Measurements from ENCODE around the gene SNRK.

The SNRK gene

DNA sequence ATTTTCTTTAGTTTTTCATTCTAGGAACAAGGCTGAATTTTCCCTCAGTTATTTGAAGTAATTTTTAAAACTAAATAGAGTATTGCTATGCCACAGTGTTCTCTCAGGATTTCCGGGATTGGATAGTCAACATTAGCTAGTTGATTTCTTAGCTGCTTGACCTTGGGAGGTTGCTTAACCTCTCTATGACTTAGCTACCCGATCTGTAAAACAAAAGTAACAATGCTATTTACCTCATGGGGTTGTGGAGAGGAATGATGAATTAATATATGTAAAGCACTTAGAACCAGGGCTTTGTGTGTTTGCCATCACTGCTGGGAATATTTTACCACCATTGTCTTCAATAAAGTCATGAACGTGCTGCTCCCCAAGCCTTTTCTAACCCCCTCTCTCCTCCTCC is 57.5 kb downstream of the SNRK start:
- Histone ChIP-seq H3K9me3 (ENCODE audit: control insufficient read depth, low read length) (no peaks in the 10 kb centered on the region), H3K27me3 (ENCODE audit: control insufficient read depth, insufficient read depth, low read length, poor library complexity, severe bottlenecking) (no peaks in the 10 kb centered on the region), H3K4me3 (ENCODE audit: insufficient read depth, low read depth, low read length) (no peak overlapping the region), H3K36me3 (ENCODE audit: control insufficient read depth, insufficient read depth, low read length) (peaks cover 8% of the 10 kb centered on the region), H3K27ac (ENCODE audit: insufficient read depth, low read depth, low read length, poor library complexity, severe bottlenecking) (no peak overlapping the region), H3K4me1 (ENCODE audit: control insufficient read depth, insufficient read depth, low read length) (no peaks in the 10 kb centered on the region)
- 74 to 85% methylated on average over 2 to 3 of the region's 3 CpGs for WGBS, 2 experiments

DNA sequence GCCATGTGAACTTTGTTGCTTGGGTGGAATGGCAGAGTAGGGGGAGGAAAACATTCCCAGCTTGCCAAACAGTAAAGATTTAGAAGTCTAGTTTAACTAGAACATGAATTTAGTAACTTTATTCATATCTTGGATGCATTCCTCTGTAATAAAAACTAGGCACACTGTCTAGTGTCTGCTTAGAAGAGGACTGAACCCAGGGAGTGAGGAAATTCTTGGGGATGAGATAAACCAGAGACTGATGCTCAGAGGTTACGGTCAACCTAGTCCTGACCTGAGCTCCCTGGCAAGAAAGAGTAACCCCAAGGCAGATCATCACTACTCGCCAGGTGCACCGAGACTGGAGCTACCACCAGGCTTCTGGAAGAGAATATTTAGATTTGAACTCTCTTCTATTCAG is 58.2 kb downstream of the SNRK start:
- no peak overlapping the region for H3K4me3 ChIP-seq (ENCODE audit: insufficient read depth, low read depth, low read length)
- H3K36me3 ChIP-seq (ENCODE audit: control insufficient read depth, insufficient read depth, low read length), result peaks cover 8% of the 10 kb centered on the region
- no peaks in the 10 kb centered on the region for H3K9me3 ChIP-seq (ENCODE audit: control insufficient read depth, low read length)
- H3K27me3 ChIP-seq (ENCODE audit: control insufficient read depth, insufficient read depth, low read length, poor library complexity, severe bottlenecking), result no peaks in the 10 kb centered on the region
- WGBS, 2 experiments, result 91 to 98% methylated on average over 3 of the region's 3 CpGs
- no peaks in the 10 kb centered on the region for H3K4me1 ChIP-seq (ENCODE audit: control insufficient read depth, insufficient read depth, low read length)
- no peak overlapping the region for H3K27ac ChIP-seq (ENCODE audit: insufficient read depth, low read depth, low read length, poor library complexity, severe bottlenecking)

DNA sequence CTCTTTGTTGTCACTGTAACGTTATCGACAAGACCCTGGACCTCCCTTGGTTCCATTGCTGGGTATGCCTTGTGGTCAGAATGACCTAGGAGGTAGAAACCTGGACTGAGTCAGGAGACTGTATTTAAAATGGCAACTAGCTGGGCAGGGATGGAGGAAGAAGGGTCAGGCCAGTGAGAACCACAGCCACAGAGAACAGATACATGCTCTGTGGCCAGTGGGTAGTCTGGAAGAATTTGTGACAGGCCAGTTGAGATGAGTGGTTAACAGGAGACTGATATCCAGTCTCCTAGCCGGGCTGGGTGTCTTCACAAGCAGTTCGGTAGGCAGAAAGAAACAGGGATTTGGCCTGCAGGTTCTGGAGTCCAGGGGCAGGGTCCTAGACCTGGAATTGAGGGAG is 58.9 kb downstream of the SNRK start:
- Histone ChIP-seq H3K4me1 (ENCODE audit: control insufficient read depth, insufficient read depth, low read length) (no peaks in the 10 kb centered on the region), H3K4me3 (ENCODE audit: insufficient read depth, low read depth, low read length) (no peak overlapping the region), H3K27ac (ENCODE audit: insufficient read depth, low read depth, low read length, poor library complexity, severe bottlenecking) (no peak overlapping the region), H3K36me3 (ENCODE audit: control insufficient read depth, insufficient read depth, low read length) (peaks cover 8% of the 10 kb centered on the region), H3K27me3 (ENCODE audit: control insufficient read depth, insufficient read depth, low read length, poor library complexity, severe bottlenecking) (no peaks in the 10 kb centered on the region), H3K9me3 (ENCODE audit: control insufficient read depth, low read length) (no peaks in the 10 kb centered on the region)
- WGBS, 2 experiments, result 96 to 97% methylated on average over 4 of the region's 4 CpGs

DNA sequence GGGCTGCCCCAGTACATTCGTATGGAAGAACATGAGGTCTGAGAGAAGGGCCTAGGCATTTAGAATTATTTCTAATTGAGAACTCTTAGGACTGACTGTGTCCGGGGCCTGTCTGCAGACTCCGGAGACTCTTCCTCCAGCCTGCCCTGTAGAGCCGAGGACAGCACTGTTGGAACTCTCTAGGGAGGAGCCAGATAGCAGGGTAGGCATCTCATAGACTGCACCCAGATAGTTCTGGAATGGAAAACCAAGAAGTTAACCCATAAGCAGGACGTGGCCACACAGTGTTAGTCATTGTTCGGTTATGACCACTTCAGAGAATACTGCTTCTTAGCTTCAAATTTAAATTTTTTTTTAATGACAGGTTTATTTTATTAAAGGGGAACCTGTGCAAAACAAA is 59.5 kb downstream of the SNRK start:
- Histone ChIP-seq H3K4me3 (ENCODE audit: insufficient read depth, low read depth, low read length) (no peak overlapping the region), H3K4me1 (ENCODE audit: control insufficient read depth, insufficient read depth, low read length) (no peaks in the 10 kb centered on the region), H3K27ac (ENCODE audit: insufficient read depth, low read depth, low read length, poor library complexity, severe bottlenecking) (no peak overlapping the region), H3K27me3 (ENCODE audit: control insufficient read depth, insufficient read depth, low read length, poor library complexity, severe bottlenecking) (no peaks in the 10 kb centered on the region), H3K36me3 (ENCODE audit: control insufficient read depth, insufficient read depth, low read length) (peaks cover 8% of the 10 kb centered on the region), H3K9me3 (ENCODE audit: control insufficient read depth, low read length) (no peaks in the 10 kb centered on the region)
- 91 to 95% methylated on average over 6 of the region's 6 CpGs for WGBS, 2 experiments

DNA sequence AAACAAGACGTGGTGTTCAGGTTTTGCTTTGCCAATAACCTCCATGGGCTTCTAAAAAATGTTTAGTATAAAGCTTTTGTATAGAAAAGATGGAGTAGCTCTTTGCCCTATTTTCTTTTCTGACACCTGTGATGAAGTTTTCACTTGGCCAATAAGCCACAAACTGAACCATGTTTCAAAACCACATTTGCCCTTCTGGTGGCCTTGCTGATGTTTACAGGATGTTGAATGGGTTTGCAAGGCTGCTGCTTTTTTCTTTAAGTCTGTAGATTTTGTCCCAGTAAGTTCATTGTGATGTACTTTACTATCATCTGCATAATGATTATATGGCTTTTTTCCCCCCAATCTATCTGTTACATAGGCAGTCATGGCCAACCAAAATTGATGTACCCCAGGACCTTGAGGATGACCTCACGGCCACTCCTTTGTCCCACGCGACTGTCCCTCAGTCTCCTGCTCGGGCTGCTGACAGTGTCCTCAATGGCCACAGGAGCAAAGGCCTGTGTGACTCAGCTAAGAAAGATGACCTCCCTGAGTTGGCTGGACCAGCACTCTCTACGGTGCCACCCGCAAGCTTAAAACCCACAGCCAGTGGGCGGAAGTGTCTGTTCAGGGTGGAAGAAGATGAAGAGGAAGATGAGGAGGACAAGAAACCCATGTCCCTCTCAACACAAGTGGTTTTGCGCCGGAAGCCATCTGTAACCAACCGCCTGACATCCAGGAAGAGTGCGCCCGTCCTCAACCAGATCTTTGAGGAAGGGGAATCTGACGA is 60.8 kb downstream of the SNRK start:
- no peak overlapping the region for H3K27ac ChIP-seq (ENCODE audit: insufficient read depth, low read depth, low read length, poor library complexity, severe bottlenecking)
- no peaks in the 10 kb centered on the region for H3K9me3 ChIP-seq (ENCODE audit: control insufficient read depth, low read length)
- H3K36me3 ChIP-seq (ENCODE audit: control insufficient read depth, insufficient read depth, low read length), result peaks cover 8% of the 10 kb centered on the region
- WGBS, 2 experiments, result 95 to 96% methylated on average over 14 of the region's 14 CpGs
- H3K4me1 ChIP-seq (ENCODE audit: control insufficient read depth, insufficient read depth, low read length), result no peaks in the 10 kb centered on the region
- H3K27me3 ChIP-seq (ENCODE audit: control insufficient read depth, insufficient read depth, low read length, poor library complexity, severe bottlenecking), result no peaks in the 10 kb centered on the region
- H3K4me3 ChIP-seq (ENCODE audit: insufficient read depth, low read depth, low read length), result no peak overlapping the region

DNA sequence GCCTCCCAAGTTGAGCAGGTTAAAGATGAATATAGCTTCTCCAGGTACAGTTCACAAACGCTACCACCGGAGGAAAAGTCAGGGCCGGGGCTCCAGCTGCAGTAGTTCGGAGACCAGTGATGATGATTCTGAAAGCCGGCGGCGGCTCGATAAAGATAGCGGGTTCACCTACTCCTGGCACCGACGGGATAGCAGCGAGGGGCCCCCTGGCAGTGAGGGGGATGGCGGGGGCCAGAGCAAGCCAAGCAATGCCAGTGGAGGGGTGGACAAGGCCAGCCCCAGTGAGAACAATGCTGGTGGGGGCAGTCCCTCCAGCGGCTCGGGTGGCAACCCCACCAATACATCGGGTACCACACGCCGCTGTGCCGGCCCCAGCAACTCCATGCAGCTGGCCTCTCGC is 61.4 kb downstream of the SNRK start:
- peaks cover 8% of the 10 kb centered on the region for H3K36me3 ChIP-seq (ENCODE audit: control insufficient read depth, insufficient read depth, low read length)

DNA sequence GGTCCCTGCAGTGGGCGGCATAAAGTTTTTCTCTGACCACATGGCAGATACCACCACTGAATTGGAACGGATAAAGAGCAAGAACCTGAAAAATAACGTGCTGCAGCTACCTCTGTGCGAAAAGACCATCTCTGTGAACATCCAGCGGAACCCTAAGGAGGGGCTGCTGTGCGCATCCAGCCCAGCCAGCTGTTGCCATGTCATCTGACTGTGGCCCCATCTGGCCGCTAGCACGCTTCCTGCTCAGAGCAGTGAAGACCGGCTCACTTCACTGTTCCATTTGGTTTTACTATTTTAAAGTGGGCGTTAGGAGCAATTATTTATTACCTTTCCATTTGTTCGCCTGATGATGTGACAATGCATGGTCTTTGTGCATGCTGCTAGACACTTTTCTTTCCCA is 62.0 kb downstream of the SNRK start:
- H3K36me3 ChIP-seq (ENCODE audit: control insufficient read depth, insufficient read depth, low read length), result peaks cover 8% of the 10 kb centered on the region
- no peaks in the 10 kb centered on the region for H3K27me3 ChIP-seq (ENCODE audit: control insufficient read depth, insufficient read depth, low read length, poor library complexity, severe bottlenecking)
- no peaks in the 10 kb centered on the region for H3K4me1 ChIP-seq (ENCODE audit: control insufficient read depth, insufficient read depth, low read length)
- H3K4me3 ChIP-seq (ENCODE audit: insufficient read depth, low read depth, low read length), result no peak overlapping the region
- no peak overlapping the region for H3K27ac ChIP-seq (ENCODE audit: insufficient read depth, low read depth, low read length, poor library complexity, severe bottlenecking)
- no peaks in the 10 kb centered on the region for H3K9me3 ChIP-seq (ENCODE audit: control insufficient read depth, low read length)
- WGBS, 2 experiments, result 93 to 95% methylated on average over 11 of the region's 11 CpGs

More for the DNA sequence above, 61.4 kb downstream of the SNRK start:
- Histone ChIP-seq H3K27ac (ENCODE audit: insufficient read depth, low read depth, low read length, poor library complexity, severe bottlenecking) (no peak overlapping the region), H3K9me3 (ENCODE audit: control insufficient read depth, low read length) (no peaks in the 10 kb centered on the region), H3K4me1 (ENCODE audit: control insufficient read depth, insufficient read depth, low read length) (no peaks in the 10 kb centered on the region), H3K4me3 (ENCODE audit: insufficient read depth, low read depth, low read length) (no peak overlapping the region), H3K27me3 (ENCODE audit: control insufficient read depth, insufficient read depth, low read length, poor library complexity, severe bottlenecking) (no peaks in the 10 kb centered on the region)
- WGBS, 2 experiments, result 97 to 98% methylated on average over 20 of the region's 20 CpGs

DNA sequence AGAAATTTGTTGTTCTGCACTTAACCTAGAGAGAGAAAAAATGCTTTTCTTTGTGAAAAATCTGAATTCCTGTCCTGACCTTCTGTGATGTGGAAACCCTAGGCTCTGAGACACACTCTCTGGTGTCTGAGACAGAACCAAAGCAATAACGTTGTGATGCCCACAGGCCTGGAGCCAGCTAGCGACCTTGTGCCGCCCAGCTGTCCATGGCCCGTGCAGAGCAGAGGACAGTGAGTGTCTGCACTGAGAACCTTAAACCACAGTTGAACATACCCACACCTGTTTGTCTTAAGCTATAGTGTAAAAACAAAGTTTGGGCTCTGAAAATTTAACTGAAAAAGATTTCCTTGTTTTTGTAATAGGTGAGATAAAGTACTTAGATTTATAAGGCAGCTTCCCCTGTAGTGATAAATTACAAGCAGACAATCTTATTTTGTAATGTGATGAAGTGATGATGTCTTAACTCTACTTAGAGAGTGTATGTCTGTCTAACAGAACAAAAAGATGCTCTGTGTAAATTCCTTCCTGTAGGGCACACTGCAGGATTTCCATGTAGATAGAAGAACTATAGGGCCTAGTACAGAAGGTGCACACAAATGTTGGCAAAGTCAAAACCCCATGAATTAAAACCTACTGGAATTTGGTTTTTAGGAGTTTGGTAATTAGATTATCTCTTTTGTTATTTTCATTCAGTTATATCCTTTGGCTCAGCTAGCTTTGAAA is 62.7 kb downstream of the SNRK start:
- Histone ChIP-seq H3K4me3 (ENCODE audit: insufficient read depth, low read depth, low read length) (no peak overlapping the region), H3K36me3 (ENCODE audit: control insufficient read depth, insufficient read depth, low read length) (peaks cover 8% of the 10 kb centered on the region), H3K9me3 (ENCODE audit: control insufficient read depth, low read length) (no peaks in the 10 kb centered on the region), H3K27me3 (ENCODE audit: control insufficient read depth, insufficient read depth, low read length, poor library complexity, severe bottlenecking) (no peaks in the 10 kb centered on the region), H3K4me1 (ENCODE audit: control insufficient read depth, insufficient read depth, low read length) (no peaks in the 10 kb centered on the region), H3K27ac (ENCODE audit: insufficient read depth, low read depth, low read length, poor library complexity, severe bottlenecking) (no peak overlapping the region)
- 95% methylated on average over 4 of the region's 4 CpGs for WGBS, 2 experiments

DNA sequence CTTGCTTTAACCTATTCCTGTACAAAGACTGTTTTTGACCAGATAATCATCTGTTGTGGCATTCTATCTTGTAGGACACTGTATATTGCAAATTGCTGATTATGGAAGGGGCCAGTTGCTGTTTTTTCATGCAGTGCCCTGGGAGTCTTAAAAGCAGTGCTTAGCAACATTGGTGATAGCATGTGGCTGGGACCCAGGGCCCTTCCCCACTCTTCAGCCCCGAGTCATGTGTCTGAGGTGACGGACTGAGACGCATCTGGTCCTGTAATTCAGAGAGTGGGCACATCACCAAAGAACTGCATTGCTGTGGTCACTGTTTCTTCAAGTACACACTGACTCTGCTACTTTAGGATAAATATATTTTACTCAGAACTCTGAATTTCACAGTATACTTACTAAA is 63.4 kb downstream of the SNRK start:
- H3K9me3 ChIP-seq (ENCODE audit: control insufficient read depth, low read length), result no peaks in the 10 kb centered on the region
- no peak overlapping the region for H3K4me3 ChIP-seq (ENCODE audit: insufficient read depth, low read depth, low read length)
- WGBS, 2 experiments, result 93 to 95% methylated on average over 3 of the region's 3 CpGs
- H3K4me1 ChIP-seq (ENCODE audit: control insufficient read depth, insufficient read depth, low read length), result no peaks in the 10 kb centered on the region
- H3K27me3 ChIP-seq (ENCODE audit: control insufficient read depth, insufficient read depth, low read length, poor library complexity, severe bottlenecking), result no peaks in the 10 kb centered on the region
- peaks cover 8% of the 10 kb centered on the region for H3K36me3 ChIP-seq (ENCODE audit: control insufficient read depth, insufficient read depth, low read length)
- no peak overlapping the region for H3K27ac ChIP-seq (ENCODE audit: insufficient read depth, low read depth, low read length, poor library complexity, severe bottlenecking)

DNA sequence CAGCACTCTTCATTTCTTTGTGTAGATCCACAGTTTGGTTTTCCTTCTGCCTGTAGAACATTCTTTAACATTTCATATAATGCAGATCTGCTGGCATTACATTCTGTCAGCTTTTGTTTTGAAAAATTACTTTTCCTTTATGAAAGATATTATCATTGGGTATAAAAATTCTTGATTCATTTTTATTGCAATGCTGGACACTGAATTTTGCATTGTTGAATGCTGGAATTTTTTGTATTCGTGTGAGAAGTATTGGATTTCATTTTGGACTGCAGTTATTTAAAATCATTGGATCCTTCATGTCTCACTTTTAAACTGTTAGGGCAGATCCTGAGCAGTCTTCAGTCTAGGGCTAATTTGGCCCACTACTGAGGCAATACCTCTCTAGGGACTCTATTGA is 67.1 kb downstream of the SNRK start:
- Histone ChIP-seq H3K9me3 (ENCODE audit: control insufficient read depth, low read length) (no peaks in the 10 kb centered on the region), H3K36me3 (ENCODE audit: control insufficient read depth, insufficient read depth, low read length) (no peaks in the 10 kb centered on the region), H3K27ac (ENCODE audit: insufficient read depth, low read depth, low read length, poor library complexity, severe bottlenecking) (no peak overlapping the region), H3K4me3 (ENCODE audit: insufficient read depth, low read depth, low read length) (no peak overlapping the region), H3K4me1 (ENCODE audit: control insufficient read depth, insufficient read depth, low read length) (no peaks in the 10 kb centered on the region), H3K27me3 (ENCODE audit: control insufficient read depth, insufficient read depth, low read length, poor library complexity, severe bottlenecking) (no peaks in the 10 kb centered on the region)
- 80 to 100% methylated on average over 1 of the region's 1 CpG for WGBS, 2 experiments
